ENCODE results near the gene ZNF236. TPM values are rescaled to one million over a fixed set of nuclear protein-coding genes. Genes with fewer than 3 reads are reported as not detected.

ZNF236 gene
- total RNA-seq, 4 donors from 2014 or later = 15.6 to 28.0 (median 20.6) TPM

- H3K36me3 ChIP-seq = peaks cover 0 to 4% of the 10 kb centered on the region in 2 donors
- no peak for DNase-seq
- no peak overlapping the region for H3K27ac ChIP-seq
- H3K9me3 ChIP-seq = no peaks in the 10 kb centered on the region
- peaks cover 12% of the 10 kb centered on the region in 2 donors for H3K4me1 ChIP-seq
- no peak overlapping the region for H3K4me3 ChIP-seq (replicated peaks in 1 of 3)
- TF ChIP-seq CTCF (IDR thresholded peaks at IDR 0.05) (no peak), POLR2A (IDR thresholded peaks at IDR 0.05) (no peak)
- H3K27me3 ChIP-seq = no peaks in the 10 kb centered on the region
- intact Hi-C loops (cut with DNase I) = no loop called here
- 96 to 98% methylated on average over 9 of the region's 9 CpGs for WGBS, 2 donors
These were observed 197.3 kb downstream of the ZNF236 start for GRCh38 chr18:77019641-77020040.

Small RNA genes within 50 kb of the gene (small RNA-seq; reads per million reads assigned to genes)
- gene RF00017 = not detected
- not detected for gene RNU6-346P
